GM20431 (cell line): ENCODE data around the gene PHACTR3.

Experiments used
- in situ Hi-C: fragments of 300-500 bp; cut with MseI, MboI; formaldehyde crosslinking; loops from one replicate; pipeline ENCODE4 v1.15.0; 2020; ENCODE audit warnings: low sequenced_read_pairs; ENCODE audit not compliant: unreplicated experiment

The PHACTR3 gene

DNA sequence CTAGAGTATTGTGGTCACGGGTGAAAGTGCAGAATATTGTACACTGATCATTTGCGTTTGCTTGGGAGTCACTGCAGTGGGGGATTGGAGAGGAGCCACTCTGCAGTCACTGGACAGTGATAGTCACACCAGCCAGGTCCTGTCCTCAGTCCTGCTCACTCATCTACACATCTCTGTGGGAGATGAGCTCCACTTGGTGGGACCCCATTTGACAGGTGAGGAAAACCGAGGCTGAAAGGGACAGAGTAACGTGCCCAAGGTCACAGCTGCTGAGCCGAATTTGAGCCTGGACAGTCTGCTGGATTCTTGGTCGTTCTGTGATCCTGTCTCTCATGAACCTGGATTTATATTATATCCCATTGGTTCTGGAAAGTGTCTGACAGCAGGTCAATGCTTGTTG, 17.7 kb upstream of the PHACTR3 start:
- in situ Hi-C loops: no loop called here

- in situ Hi-C loops: no loop called here
Measured at GRCh38 chr20:59587570-59587969, 16.8 kb upstream of the PHACTR3 start.

GRCh38 chr20:59588236-59588855, 16.0 kb upstream of the PHACTR3 start:
- in situ Hi-C loops: no loop called here

DNA sequence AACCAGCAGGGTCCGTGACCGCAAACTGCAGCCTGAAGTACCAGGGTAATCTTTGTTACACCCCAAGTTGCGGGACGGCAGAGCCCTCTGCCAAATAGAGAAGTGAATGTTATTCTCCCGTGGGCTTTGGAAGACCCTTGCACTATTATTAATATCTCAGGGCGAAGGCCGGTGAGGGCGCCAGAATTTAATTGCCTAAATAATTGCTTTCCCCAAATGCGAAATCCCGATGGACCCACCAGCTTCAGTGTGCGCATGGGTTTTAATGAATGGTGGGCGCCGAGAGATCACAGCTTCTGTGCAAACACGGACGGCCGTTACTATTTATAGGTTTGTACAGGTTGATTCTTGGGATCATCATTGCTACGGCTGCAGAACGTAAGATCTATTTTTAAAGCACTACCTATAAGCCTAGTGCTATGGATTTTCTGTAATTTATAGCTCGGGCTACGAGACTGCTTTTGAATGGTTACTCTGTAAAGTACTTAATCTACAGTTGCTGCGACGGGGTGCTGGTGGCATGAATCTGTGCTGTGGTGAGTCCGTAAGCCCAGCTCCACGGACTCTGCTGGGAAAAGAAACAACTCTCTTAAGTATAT, 15.2 kb upstream of the PHACTR3 start:
- in situ Hi-C loops: no loop called here

DNA sequence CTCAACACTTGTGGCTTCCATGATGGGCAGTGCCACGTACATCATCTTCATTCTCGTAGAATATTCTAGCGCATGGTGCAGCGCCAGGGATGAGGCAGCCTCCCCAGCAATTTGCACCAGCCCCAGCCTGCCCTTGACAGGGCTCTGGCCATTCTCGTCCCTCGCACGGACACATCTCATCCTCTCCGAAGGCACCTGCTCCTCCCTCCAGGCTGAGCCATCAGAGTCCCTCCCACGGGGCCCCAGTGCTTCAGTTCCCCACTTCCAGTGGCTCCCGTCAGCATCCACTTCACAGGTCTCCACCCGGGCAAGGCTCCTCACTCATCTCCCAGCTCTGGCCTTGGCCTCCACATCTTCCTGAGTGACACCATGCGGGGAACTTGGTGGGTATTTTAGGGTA, 13.3 kb upstream of the PHACTR3 start:
- in situ Hi-C loops: loop anchor here (10.0 kb wide), 1 partner anchor 154 kb away; no protein-coding TSS in a partner anchor

- in situ Hi-C loops: loop anchor here (10.0 kb wide), 1 partner anchor 148 kb away; no protein-coding TSS in a partner anchor
Measured at GRCh38 chr20:59596690-59597089, 7.7 kb upstream of the PHACTR3 start.

- in situ Hi-C loops: loop anchor here (10.0 kb wide), 1 partner anchor 148 kb away; no protein-coding TSS in a partner anchor
Measured at GRCh38 chr20:59597240-59597639, 7.1 kb upstream of the PHACTR3 start.

DNA sequence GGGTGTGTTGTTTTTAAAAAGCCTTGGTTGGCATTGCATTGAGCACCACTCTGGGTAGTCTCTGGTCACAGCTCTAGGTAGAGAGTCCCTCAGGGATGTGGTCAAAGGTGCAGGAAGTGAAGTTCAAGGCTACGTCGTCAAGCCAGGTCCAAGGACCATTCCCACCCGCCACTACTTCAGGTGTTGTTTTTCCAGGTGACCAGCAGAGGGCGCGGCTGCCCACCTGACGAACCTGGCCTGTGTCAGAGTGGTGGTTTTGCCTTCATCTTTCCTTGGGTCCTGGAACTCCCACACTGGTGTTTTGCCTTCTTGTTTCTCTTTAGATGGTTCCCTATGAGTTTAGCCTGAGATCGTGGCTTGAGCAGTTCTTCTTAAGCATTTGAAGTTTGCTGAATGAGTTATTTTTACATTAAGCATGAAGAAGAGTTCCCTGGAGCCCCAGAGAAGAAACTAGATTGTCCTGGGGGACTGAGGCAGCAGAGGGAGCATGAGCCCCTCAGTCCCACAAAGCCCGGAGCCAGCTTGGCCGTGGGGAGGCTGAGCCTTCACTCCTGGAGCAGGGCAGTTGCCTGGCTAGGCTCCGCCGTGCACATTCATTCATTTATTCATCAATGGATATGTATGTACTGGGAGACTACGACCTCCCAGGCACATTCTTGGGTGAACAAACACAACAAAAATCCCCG, 5.6 kb upstream of the PHACTR3 start:
- in situ Hi-C loops: loop anchor here (10.0 kb wide), 1 partner anchor 146 kb away; no protein-coding TSS in a partner anchor

DNA sequence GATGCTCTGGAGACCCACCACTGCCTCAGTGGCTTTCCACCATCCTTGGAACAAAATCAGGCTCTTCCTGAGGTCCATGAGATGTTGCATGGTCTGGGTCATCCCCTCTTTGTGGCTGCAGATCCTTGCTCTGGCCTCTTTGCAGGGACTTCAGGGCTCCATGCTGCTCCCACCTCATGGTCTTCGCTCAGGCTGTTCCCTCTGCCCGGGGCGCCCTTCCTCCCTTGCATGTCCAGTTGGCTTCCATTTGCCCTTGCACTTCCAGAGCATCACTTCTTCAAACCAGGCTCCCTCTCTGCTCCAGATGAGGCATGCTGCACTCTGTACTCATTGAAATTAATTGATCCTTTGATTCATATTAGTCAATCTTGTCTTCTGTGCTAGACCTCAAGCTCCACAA, 4.4 kb upstream of the PHACTR3 start:
- in situ Hi-C loops: loop anchor here (10.0 kb wide), 1 partner anchor 145 kb away; no protein-coding TSS in a partner anchor

DNA sequence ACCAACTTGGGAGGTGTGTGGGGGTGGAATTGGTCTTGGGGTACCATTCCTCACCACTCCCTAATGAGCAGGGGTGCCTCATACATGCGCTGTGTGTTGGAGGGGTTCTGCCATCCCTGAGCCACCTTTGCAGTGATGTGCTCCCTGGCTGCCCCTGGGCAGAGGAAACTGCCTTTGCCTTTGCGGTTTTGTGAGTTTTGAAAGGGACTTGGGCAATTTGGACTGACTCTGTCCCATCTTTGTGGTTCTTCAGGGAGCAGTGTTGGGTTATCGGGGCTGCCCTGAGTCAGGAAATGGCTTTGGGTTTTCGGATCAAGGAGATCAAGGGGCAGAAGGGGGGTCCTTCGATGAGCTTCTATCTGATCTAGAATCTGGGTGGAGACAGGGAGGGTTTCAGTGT, 3.9 kb upstream of the PHACTR3 start:
- in situ Hi-C loops: no loop called here

DNA sequence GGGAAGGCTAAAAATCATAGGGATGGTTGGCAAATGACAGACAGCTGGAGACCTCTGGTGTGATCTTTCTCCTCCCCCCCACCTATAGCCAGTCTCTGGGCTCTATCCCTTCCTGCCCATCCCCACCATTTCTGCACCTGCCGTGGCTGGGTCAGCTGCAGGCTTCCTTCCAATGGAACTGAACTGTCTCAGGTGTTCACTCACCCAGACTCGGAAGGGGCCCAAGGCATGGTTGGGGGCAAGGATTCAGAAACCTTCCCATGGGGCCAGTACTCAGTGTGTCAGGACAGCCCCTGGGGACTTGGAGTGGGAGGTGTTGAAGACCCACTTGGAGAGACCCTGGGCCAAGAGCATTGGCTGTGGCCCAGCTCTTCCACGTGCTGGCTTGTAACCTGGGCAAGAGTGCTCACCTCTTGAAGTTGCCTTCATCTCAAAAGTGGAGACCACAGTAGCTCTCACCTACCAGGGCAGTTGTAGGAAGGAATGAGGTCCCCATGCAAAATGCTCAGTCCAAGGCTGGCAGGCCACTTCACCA, 1.7 kb upstream of the PHACTR3 start:
- in situ Hi-C loops: no loop called here

- in situ Hi-C loops: no loop called here
Measured at GRCh38 chr20:59603176-59603575, 1.2 kb upstream of the PHACTR3 start.

DNA sequence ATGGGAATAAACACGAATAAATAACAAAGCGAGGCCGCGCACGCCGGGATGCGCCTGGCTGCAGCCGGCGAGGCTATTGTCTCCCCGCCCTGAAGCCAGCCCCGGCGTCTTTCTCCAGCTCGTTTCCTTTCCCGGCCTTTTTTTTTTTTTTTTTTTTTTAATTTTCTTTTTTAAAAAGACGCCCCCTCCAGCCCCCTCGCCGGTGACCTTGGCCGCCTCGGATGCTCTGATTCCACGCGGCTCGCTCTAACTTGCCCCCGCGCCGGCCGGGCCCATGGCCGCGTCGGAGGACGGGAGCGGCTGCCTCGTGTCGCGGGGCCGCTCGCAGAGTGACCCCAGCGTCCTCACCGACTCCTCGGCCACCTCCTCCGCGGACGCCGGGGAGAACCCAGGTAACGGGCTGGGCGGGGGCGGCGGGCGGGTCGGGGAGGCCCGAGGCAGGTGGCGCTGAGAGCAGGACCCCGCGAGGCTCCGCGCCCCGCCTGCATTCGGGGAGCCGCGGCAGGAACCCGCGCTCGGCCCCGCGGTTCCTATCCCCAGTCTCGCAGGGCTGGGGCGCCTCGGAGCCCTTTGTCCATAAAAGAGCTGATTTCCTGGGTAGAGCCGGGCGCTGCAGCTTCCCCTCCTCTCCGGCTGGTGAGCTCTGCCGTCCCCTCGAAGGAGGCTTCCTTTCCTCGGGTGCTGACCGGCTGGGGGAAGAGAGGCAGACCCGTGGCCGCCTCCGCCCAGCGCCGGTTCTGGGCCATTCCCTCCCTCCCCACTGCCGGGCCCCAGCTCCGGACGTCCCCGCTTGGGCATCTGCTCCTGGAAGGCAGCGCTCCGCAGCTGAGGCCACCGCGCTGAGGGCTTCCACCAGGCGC, 631 bp downstream of the PHACTR3 start:
- in situ Hi-C loops: no loop called here

DNA sequence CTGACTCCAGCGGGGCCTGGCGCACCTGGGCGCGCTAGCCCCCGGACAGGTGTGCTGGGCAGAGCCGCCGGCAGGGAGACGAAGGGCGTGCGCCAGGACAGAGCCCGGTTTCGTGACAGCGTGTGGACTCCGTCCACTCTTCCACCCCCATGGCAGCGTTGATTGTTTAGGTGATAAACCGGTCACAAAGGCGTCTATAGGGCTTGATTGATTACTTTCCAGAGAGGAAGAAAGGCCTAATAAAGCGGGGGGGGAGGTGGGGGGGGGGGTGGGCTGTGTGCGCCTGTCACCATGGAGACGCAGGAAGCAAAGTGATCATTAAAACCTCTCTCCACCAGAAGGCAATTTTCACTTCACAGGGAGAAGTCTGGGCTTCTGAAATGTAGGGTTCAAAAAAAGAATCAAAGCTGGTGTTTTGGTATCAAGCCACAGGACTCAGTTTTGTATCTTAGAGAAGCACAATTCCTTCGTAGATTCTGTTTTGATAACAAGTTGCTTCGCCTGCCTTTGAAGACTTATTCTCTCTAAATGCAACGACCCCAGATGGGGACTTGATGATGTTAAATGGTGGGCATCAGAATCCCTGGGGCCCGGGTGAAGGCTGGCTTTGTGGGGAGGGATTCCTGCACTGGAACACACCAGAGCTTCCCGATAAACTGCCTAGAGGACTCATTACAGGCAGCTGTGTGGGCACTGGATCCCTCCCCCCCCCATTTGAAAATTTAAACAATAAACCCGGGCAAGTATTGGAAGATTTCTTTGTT, 1.4 kb downstream of the PHACTR3 start:
- in situ Hi-C loops: no loop called here

- in situ Hi-C loops: no loop called here
Measured at GRCh38 chr20:59606566-59606965, 2.2 kb downstream of the PHACTR3 start.

DNA sequence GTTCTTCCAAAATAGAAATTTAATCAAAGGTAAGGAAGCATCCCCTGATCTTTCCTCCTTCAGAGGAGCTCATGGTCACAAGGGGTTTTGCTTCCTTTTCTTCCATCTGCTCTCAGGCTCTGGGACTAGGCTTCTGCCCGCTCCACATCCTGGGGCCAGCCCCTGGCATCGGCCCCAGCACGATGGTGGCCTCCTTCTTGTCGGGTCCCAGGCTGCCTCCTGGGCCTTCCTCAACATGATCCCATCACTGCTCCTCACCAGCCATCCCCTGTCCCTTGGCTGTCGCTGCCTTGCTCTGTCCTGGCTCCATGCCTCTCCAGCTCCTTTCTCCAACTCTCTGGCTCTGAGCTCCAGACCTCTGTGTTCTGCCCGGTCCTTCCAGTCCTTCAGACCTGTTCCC, 4.1 kb downstream of the PHACTR3 start:
- in situ Hi-C loops: no loop called here

- in situ Hi-C loops: no loop called here
Measured at GRCh38 chr20:59608871-59609270, 4.5 kb downstream of the PHACTR3 start.

- in situ Hi-C loops: no loop called here
Measured at GRCh38 chr20:59611286-59611685, 6.9 kb downstream of the PHACTR3 start.

GRCh38 chr20:59613861-59614260, 9.5 kb downstream of the PHACTR3 start:
- in situ Hi-C loops: no loop called here
